Measurements from ENCODE around the gene IRS2. TPM values are rescaled to one million over a fixed set of nuclear protein-coding genes. Genes with fewer than 3 reads are reported as not detected.

IRS2 gene
- total RNA-seq, 4 donors from 2014 or later = 52.6 to 114 (median 56.1) TPM

- DNase-seq (ENCODE audit: low spot score in 2 of 2) = no peak
- WGBS, 2 donors = 93% methylated on average over 15 of the region's 15 CpGs
- TF ChIP-seq POLR2A (IDR thresholded peaks at IDR 0.05) (no peak), CTCF (IDR thresholded peaks at IDR 0.05) (no peak)
- no peak overlapping the region for H3K4me3 ChIP-seq (ENCODE audit: low read depth, poor library complexity, severe bottlenecking)
- intact Hi-C loops (cut with DNase I; ENCODE audit: low total_unique reads) = no loop called here
Measured at GRCh38 chr13:109745702-109746101, 40.7 kb downstream of the IRS2 start.

DNA sequence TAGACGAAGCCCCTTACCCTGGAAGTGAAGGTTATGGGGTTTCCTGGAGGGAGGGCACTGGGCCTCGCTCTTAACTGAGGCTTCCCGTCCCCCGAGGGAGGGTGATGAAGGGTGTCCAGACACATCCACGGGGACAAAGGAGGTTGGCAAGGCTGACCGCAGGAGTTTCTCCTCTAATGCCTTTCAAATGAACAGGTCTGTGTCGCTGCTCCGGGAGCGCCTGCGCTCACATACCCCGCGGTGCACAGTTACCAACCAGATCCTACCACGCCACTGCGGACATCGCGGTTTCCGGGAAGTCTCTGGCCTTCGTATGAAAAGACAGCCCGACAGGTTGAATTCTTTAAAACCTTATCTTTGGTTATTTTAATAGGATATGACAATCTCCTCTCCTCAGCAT is 41.3 kb downstream of the IRS2 start:
- TF ChIP-seq POLR2A (IDR thresholded peaks at IDR 0.05) (no peak), CTCF (IDR thresholded peaks at IDR 0.05) (no peak)
- 96 to 97% methylated on average over 19 of the region's 19 CpGs for WGBS, 2 donors
- no peak overlapping the region for H3K4me3 ChIP-seq (ENCODE audit: low read depth, poor library complexity, severe bottlenecking)
- no peak for DNase-seq (ENCODE audit: low spot score in 2 of 2)
- intact Hi-C loops (cut with DNase I; ENCODE audit: low total_unique reads) = no loop called here

DNA sequence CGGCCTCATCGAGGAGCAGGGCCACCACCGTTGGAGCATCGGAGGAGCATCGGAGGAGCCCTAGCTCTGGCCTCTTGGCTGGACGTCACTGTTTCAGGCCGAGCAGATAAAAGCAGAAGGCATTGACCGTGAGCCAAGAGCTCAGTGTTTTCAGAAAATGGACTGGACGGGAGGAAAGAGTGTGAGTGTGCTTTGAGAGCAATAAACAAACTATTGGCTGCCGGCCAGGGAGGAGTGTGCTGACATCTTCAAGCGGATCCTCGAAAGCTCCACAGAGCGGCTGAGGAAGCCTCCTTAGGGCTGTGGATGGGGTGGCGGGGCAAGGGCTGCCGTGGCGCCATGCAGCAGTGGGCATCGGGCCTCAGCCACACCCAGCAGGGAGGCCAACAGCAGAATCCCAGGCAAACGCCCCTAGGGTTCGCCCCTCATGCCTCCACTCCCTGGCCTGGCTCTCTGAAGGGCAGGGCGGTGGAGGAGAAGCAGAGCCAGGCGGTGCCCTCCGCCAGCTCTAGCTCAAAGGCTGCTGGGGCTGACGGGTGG is 41.8 kb downstream of the IRS2 start:
- 55 to 75% methylated on average over 23 of the region's 23 CpGs for WGBS, 2 donors
- no peak for DNase-seq (ENCODE audit: low spot score in 2 of 2)
- TF ChIP-seq CTCF (IDR thresholded peaks at IDR 0.05) = no peak
- no peak for TF ChIP-seq POLR2A (IDR thresholded peaks at IDR 0.05)
- intact Hi-C loops (cut with DNase I; ENCODE audit: low total_unique reads) = no loop called here
- no peak overlapping the region for H3K4me3 ChIP-seq (ENCODE audit: low read depth, poor library complexity, severe bottlenecking)

DNA sequence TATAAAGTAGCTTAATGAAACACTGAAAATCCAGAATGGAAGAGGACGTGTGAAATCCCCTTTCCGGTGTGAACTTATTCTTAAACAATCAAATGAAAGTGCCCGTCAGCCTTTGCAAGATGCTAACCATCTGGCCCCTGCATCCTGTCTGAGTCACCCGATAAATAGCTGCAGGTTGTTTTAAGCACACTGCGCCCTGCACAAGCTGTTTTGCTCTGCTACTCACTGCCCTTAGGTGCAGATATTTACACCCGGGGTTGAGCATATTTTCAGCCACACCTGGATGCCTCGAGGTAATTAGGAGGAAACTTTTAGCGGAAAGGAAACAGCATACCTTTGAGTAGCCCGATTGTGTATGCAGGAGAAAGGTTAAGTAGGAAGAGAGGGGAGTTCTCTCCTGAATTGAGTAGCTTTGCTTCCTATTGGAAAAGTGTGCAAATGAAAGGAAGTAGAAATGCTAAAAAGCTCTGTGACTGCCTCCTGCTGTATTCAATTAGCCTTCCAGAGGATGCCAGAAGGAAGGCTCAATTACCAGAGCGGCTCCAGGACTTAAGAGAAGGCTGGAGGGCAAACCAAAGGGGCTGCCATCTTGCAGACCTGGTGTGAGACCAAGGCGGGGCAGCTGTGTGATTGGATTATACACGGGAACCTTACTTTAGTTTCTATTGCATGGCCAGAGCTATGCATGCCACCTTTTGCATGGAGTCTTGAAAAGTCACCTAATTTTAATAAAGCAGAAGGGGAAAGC is 42.5 kb downstream of the IRS2 start:
- intact Hi-C loops (cut with DNase I; ENCODE audit: low total_unique reads) = no loop called here
- TF ChIP-seq POLR2A (IDR thresholded peaks at IDR 0.05) = no peak
- TF ChIP-seq CTCF (IDR thresholded peaks at IDR 0.05) = no peak
- DNase-seq (ENCODE audit: low spot score in 2 of 2) = no peak

DNA sequence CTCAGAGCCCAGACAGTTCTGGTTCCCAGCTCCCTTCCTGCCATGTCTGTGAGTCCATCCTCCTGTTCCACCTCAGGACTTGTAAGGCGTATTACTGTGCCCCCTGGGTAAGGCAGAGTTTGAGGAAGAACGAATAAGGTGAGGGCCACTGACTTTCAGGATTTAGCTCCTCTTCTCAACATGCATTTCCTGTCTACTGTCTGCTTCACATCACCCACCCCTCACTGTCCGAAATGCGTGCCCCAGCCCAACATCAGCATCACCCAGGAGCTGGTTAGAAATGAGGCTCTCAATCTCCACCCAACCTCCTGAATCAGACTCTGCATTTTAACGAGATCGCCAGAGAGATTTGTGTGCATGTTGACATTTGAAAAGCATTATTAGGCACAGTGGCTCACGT is 44.4 kb downstream of the IRS2 start:
- no peak for DNase-seq (ENCODE audit: low spot score in 2 of 2)
- WGBS, 2 donors = 85 to 88% methylated on average over 7 of the region's 7 CpGs
- intact Hi-C loops (cut with DNase I; ENCODE audit: low total_unique reads) = no loop called here

More for the DNA sequence above, 42.5 kb downstream of the IRS2 start:
- no peak overlapping the region for H3K4me3 ChIP-seq (ENCODE audit: low read depth, poor library complexity, severe bottlenecking)
- WGBS, 2 donors = 21 to 26% methylated on average over 12 of the region's 12 CpGs

More for the DNA sequence above, 44.4 kb downstream of the IRS2 start:
- TF ChIP-seq CTCF (IDR thresholded peaks at IDR 0.05) (no peak), POLR2A (IDR thresholded peaks at IDR 0.05) (no peak)
- no peak overlapping the region for H3K4me3 ChIP-seq (ENCODE audit: low read depth, poor library complexity, severe bottlenecking)
